Stimulated activated CD4-positive, alpha-beta T cell treated with anti-CD3 and anti-CD28 coated beads, Interleukin-1b, Interleukin-23, amount 100 ng/mL, for 1 hour (primary cell): ENCODE measurements around the gene STX2.
A peak's percentile ranks its signal among the peaks of the same experiment; 100 is the strongest.
"Not testable (repeated sequence)": the region's sequence is repeated elsewhere in the genome, so short reads cannot be mapped to it uniquely, and the experiment has no call there.

Source experiments
- DNase-seq, 2 donors: peaks; one replicate each; pipeline ENCODE4 v3.0.0-alpha.2; 2020; ENCODE audit warnings: low read depth in 2 of 2

The STX2 gene

GRCh38 chr12:130765186-130765659 lies 73.8 kb downstream of the STX2 start:
- no peak for DNase-seq

GRCh38 chr12:130764475-130765185 lies 74.4 kb downstream of the STX2 start:
- no peak for DNase-seq

GRCh38 chr12:130764073-130764472 lies 75.0 kb downstream of the STX2 start:
- DNase-seq: no peak

GRCh38 chr12:130762319-130762675 lies 76.8 kb downstream of the STX2 start:
- DNase-seq: no peak

GRCh38 chr12:130761537-130762318 lies 77.3 kb downstream of the STX2 start:
- DNase-seq: peak in 1 of 2 donors; percentile 40

- no peak for DNase-seq
Observed at GRCh38 chr12:130754234-130754901, 84.7 kb downstream of the STX2 start.

GRCh38 chr12:130752692-130753230 lies 86.3 kb downstream of the STX2 start:
- DNase-seq: no peak

GRCh38 chr12:130752037-130752436 lies 87.0 kb downstream of the STX2 start:
- not testable (repeated sequence) for DNase-seq

- DNase-seq: no peak
Observed at GRCh38 chr12:130748786-130749185, 90.3 kb downstream of the STX2 start.

- DNase-seq: peak; percentile 20 to 60
Observed at GRCh38 chr12:130747867-130748740, 90.9 kb downstream of the STX2 start.

GRCh38 chr12:130746546-130746945 lies 92.5 kb downstream of the STX2 start:
- no peak for DNase-seq

- no peak for DNase-seq
Observed at GRCh38 chr12:130745921-130746320, 93.1 kb downstream of the STX2 start.

GRCh38 chr12:130744274-130744673 lies 94.8 kb downstream of the STX2 start:
- DNase-seq: no peak

GRCh38 chr12:130743606-130744005 lies 95.4 kb downstream of the STX2 start:
- DNase-seq: no peak

- DNase-seq: no peak
Observed at GRCh38 chr12:130743176-130743575, 95.9 kb downstream of the STX2 start.

- DNase-seq: no peak
Observed at GRCh38 chr12:130742716-130743115, 96.3 kb downstream of the STX2 start.

GRCh38 chr12:130742112-130742511 lies 96.9 kb downstream of the STX2 start:
- DNase-seq: no peak
